SU-DHL-6 (cell line): ENCODE measurements around the gene PLA2G4E.

ENCODE experiments used
- H2AFZ ChIP-seq: fragments of 200-600 bp; sonication (generic); 2 replicates; pipeline ENCODE4 v1.6.1; 2014; ENCODE audit warnings: low read depth, mild to moderate bottlenecking, moderate library complexity, mixed read lengths, antibody characterized with exemption, low read length; ENCODE audit not compliant: severe bottlenecking
- H3F3A ChIP-seq: fragments of 200-600 bp; shearing (Covaris generic); 2 replicates; pipeline ENCODE4 v1.6.0; 2016; ENCODE audit warnings: antibody characterized with exemption, mild to moderate bottlenecking; ENCODE audit not compliant: insufficient read depth
- H3K27ac ChIP-seq: fragments of 200-600 bp; sonication (generic); 2 replicates; pipeline ENCODE4 v1.5.1; 2016; ENCODE audit warnings: low read depth, mild to moderate bottlenecking, low read length, moderate library complexity, mixed read lengths
- H3K27me3 ChIP-seq: fragments of 200-600 bp; sonication (generic), shearing (Covaris generic); 2 replicates; pipeline ENCODE4 v1.6.0; 2014; ENCODE audit warnings: mild to moderate bottlenecking, low read length
- H3K36me3 ChIP-seq: fragments of 200-600 bp; sonication (generic); 2 replicates; pipeline ENCODE4 v1.6.1; 2014; ENCODE audit warnings: mild to moderate bottlenecking, low read length, mixed read lengths
- H3K4me2 ChIP-seq: fragments of 300-600, 200-600 bp; shearing (Covaris generic), sonication (generic); 2 replicates; pipeline ENCODE4 v1.6.0; 2014; ENCODE audit warnings: low read length, low read depth, mild to moderate bottlenecking; ENCODE audit not compliant: poor library complexity, severe bottlenecking
- H3K4me3 ChIP-seq: fragments of 200-600 bp; sonication (generic); 2 replicates; pipeline ENCODE4 v1.5.1; 2014; ENCODE audit warnings: antibody characterized with exemption, low read length, mild to moderate bottlenecking, mixed read lengths; ENCODE audit not compliant: insufficient read depth, poor library complexity, severe bottlenecking
- H3K79me2 ChIP-seq: fragments of 200-600 bp; sonication (generic); 2 replicates; pipeline ENCODE4 v1.6.1; 2014; ENCODE audit warnings: mild to moderate bottlenecking, low read length, moderate library complexity; ENCODE audit not compliant: insufficient read depth
- H3K9ac ChIP-seq: fragments of 200-600 bp; sonication (generic); 2 replicates; pipeline ENCODE4 v1.7.0; 2014; ENCODE audit warnings: mild to moderate bottlenecking, low read length
- H3K9me2 ChIP-seq: fragments of 200-600 bp; sonication (generic); replicated peaks from 2 replicates; pipeline ENCODE4 v1.6.1; 2014; ENCODE audit warnings: low read length; ENCODE audit not compliant: insufficient read depth
- H3K9me3 ChIP-seq: fragments of 200-600 bp; sonication (generic); 2 replicates; pipeline ENCODE4 v1.6.1; 2014; ENCODE audit warnings: low read length, mixed read lengths; ENCODE audit not compliant: insufficient read depth
- H4K20me1 ChIP-seq: fragments of 200-600 bp; sonication (generic); 2 replicates; pipeline ENCODE4 v1.6.1; 2014; ENCODE audit warnings: low read depth, mild to moderate bottlenecking, antibody characterized with exemption, low read length, moderate library complexity, mixed read lengths
- EZH2phosphoT487 ChIP-seq: fragments of 200-600 bp; sonication (generic), shearing (Covaris generic); conservative IDR thresholded peaks from 2 replicates; pipeline ENCODE4 v1.6.1; 2018; ENCODE audit warnings: mild to moderate bottlenecking, antibody characterized with exemption, low read length, moderate library complexity, mixed read lengths
- TF ChIP-seq, protein P1 (sequence below): fragments of 200-600 bp; sonication (generic); IDR thresholded peaks from one replicate; pipeline ENCODE4 v1.5.1; 2017; ENCODE audit warnings: antibody characterized with exemption, mild to moderate bottlenecking, low read length, moderate library complexity; ENCODE audit not compliant: insufficient read depth, poor library complexity, severe bottlenecking

PLA2G4E gene

DNA sequence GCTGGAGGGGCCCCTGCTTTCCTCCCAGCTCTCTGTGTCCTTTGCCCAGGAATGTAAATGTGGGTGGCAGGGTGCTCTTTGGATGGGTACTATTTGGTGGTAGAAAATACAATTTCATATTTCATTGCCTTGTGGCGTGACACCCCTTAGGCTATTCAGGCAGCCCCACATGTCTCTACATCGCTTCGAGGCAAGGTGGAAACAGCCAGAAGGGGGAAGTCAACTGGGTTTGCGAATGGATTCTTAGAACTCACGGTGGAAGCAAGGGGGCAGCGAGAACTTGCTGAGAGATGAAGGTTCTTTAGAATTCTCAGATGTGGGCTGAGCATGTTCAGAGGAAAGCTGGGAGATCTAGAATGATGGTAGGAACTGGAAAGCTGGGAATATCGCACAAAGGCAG, 48.2 kb upstream of the PLA2G4E start:
- H3K27ac ChIP-seq = no peak overlapping the region
- no peaks in the 10 kb centered on the region for H4K20me1 ChIP-seq

DNA sequence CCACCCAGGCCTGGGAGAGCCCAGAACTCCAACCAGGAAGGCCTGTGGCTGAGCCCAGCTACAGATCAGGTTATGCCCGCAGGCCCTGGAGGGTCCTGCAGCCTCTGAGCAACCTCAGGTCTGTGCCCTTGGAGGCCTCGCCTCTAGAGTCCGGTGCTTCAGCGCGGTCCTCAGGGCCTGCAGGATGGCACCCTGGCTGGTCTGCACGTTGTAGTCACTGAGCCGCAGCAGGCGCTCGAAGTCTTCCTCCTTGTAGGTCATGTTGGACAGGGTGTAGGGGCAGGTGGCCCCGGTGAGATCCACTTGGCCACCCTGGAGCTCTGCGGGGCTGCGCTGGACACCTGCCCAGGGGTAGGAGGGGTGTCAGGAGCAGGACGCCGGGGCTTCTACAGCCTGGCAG, 47.8 kb upstream of the PLA2G4E start:
- TF ChIP-seq EZH2phosphoT487 = no peak
- TF ChIP-seq, protein P1, sequence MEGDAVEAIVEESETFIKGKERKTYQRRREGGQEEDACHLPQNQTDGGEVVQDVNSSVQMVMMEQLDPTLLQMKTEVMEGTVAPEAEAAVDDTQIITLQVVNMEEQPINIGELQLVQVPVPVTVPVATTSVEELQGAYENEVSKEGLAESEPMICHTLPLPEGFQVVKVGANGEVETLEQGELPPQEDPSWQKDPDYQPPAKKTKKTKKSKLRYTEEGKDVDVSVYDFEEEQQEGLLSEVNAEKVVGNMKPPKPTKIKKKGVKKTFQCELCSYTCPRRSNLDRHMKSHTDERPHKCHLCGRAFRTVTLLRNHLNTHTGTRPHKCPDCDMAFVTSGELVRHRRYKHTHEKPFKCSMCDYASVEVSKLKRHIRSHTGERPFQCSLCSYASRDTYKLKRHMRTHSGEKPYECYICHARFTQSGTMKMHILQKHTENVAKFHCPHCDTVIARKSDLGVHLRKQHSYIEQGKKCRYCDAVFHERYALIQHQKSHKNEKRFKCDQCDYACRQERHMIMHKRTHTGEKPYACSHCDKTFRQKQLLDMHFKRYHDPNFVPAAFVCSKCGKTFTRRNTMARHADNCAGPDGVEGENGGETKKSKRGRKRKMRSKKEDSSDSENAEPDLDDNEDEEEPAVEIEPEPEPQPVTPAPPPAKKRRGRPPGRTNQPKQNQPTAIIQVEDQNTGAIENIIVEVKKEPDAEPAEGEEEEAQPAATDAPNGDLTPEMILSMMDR = no peak
- Histone ChIP-seq H3K9me3 (no peaks in the 10 kb centered on the region), H3K79me2 (no peaks in the 10 kb centered on the region), H3F3A (no peaks in the 10 kb centered on the region), H3K4me3 (no peak overlapping the region), H3K4me2 (no peak overlapping the region), H3K36me3 (no peaks in the 10 kb centered on the region), H3K9ac (no peak overlapping the region), H4K20me1 (no peaks in the 10 kb centered on the region), H3K9me2 (no peaks in the 10 kb centered on the region), H3K27me3 (no peaks in the 10 kb centered on the region), H2AFZ (no peak overlapping the region), H3K27ac (no peak overlapping the region)

More for the DNA sequence above, 48.2 kb upstream of the PLA2G4E start:
- Histone ChIP-seq H3K27me3 (no peaks in the 10 kb centered on the region), H2AFZ (no peak overlapping the region), H3K4me2 (no peak overlapping the region), H3K9ac (no peak overlapping the region), H3F3A (no peaks in the 10 kb centered on the region), H3K79me2 (no peaks in the 10 kb centered on the region), H3K9me3 (no peaks in the 10 kb centered on the region), H3K9me2 (no peaks in the 10 kb centered on the region), H3K4me3 (no peak overlapping the region), H3K36me3 (no peaks in the 10 kb centered on the region)
- no peak for TF ChIP-seq EZH2phosphoT487
- TF ChIP-seq, protein P1 = no peak

DNA sequence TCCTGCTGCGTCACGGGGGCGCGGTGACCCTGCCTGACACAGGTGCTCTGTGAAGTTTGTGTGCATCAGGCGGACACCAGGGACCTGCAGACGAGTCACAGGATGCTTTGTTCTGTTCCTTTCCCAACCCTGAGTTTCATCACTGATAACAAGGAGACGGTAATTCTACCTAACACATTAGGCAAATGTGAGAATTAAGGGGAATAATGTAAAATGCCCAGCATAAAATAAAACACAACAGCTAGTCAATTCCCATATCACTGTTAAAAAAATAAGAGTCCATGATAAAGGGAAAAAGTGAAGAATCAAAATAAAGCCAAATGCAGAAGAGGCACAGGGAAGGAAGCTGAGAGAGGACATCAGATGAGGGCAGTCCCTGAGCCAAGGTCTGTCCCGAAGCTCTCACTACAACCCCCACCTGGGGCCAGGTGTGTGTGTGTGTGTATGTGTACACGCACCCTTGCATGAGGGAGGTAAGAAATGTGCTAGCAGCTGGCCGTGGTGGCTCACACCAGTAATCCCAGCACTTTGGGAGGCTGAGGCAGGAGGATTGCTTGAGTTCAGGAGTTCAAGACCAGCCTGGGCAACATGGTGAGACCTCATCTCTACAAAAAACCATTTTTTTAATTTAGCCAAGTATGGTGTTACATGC, 46.0 kb upstream of the PLA2G4E start:
- Histone ChIP-seq H2AFZ (no peak overlapping the region), H3K79me2 (no peaks in the 10 kb centered on the region), H4K20me1 (no peaks in the 10 kb centered on the region), H3K4me2 (no peak overlapping the region), H3K27me3 (no peaks in the 10 kb centered on the region), H3F3A (no peaks in the 10 kb centered on the region), H3K27ac (no peak overlapping the region), H3K36me3 (no peaks in the 10 kb centered on the region), H3K4me3 (no peak overlapping the region), H3K9me2 (no peaks in the 10 kb centered on the region), H3K9me3 (no peaks in the 10 kb centered on the region), H3K9ac (no peak overlapping the region)
- TF ChIP-seq EZH2phosphoT487 = no peak
- TF ChIP-seq, protein P1 = no peak
